Measurements from ENCODE around the gene CTSE. TPM values are rescaled to one million over a fixed set of nuclear protein-coding genes. Genes with fewer than 3 reads are reported as not detected.

The CTSE gene
- polyA plus RNA-seq (0.26 to 0.68 TPM (median 0.33 TPM) in 3 replicates), polyA minus RNA-seq (0.16 to 0.53 TPM (median 0.43 TPM) in 3 replicates)
- polyA plus RNA-seq (2011; ENCODE audit: low read depth) = not detected
- polyA plus RNA-seq (2011; cell fraction: cytosol; rRNA removed) = 0.30 and 0.42 TPM in 2 replicates
- polyA plus RNA-seq (2011; cell fraction: nucleus; rRNA removed) = 0.16 and 0.19 TPM in 2 replicates
- polyA plus RNA-seq (2012; ENCODE audit: low replicate concordance) = 0.62 TPM in 1 of 2 replicates, not detected in the other
- not detected for polyA minus RNA-seq (2011; cell fraction: cytosol; rRNA and poly(A)+ RNA removed)
- not detected in 2 replicates for polyA minus RNA-seq (2011; cell fraction: nucleus; rRNA and poly(A)+ RNA removed)

DNA sequence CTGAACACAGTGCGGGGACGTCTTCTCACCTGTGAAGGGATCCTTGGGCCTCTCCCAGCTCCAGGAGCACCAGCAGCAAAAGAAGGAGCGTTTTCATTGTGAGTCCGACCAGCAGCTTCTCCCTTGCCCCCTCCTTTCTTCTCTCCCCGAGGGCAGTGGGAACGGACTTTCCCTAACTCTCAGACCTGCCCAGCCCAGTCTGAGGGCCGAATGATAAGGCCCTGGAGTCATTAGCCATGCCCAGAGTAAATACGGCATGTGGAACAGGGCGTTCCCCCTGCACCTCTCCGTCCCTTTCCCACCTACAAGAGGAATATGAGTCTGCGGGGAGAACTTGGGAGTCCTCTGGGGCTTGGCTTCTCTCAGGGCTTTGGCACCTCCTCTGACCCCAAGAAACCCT, at the start of gene CTSE:
TSS of gene CTSE (minus strand) at position 201 of the 400 bp plus-strand sequence. CDS start at position 97, 104 bp downstream.
- dilution Hi-C loops (cut with MboI; ENCODE audit: extremely low pct_ligation_motif_present, low sequenced_read_pairs) = no loop called here
- Histone ChIP-seq H3K27me3 (ENCODE audit: control insufficient read depth, extremely low read depth, insufficient read depth, low read length) (no peaks in the 10 kb centered on the region), H3K9me1 (ENCODE audit: control insufficient read depth, extremely low read depth, insufficient read depth, low read length) (no peaks in the 10 kb centered on the region), H3K79me2 (ENCODE audit: control insufficient read depth, insufficient read depth, low read length) (no peaks in the 10 kb centered on the region), H3K4me2 (ENCODE audit: control insufficient read depth, extremely low read depth, insufficient read depth, low read depth, low read length) (no peak within 1 kb of the TSS), H3K9ac (ENCODE audit: control insufficient read depth, extremely low read depth, insufficient read depth, low read length) (no peak within 1 kb of the TSS), H3K36me3 (ENCODE audit: control insufficient read depth in 2 of 2, extremely low read depth in 1 of 2, insufficient read depth in 2 of 2, low read length in 2 of 2) (no peaks in the 10 kb centered on the region), H3K4me1 (ENCODE audit: control insufficient read depth, extremely low read depth, insufficient read depth, low read length) (peaks cover 26% of the 10 kb centered on the region), H3K4me3 (ENCODE audit: control insufficient read depth in 2 of 3, extremely low read depth in 1 of 3, insufficient read depth in 2 of 3, low read depth in 1 of 3, low read length in 3 of 3) (no peak within 1 kb of the TSS), H4K20me1 (ENCODE audit: control insufficient read depth, extremely low read depth, insufficient read depth, low read length) (no peaks in the 10 kb centered on the region), H3K9me3 (ENCODE audit: control insufficient read depth, low read depth, low read length) (no peaks in the 10 kb centered on the region), H2AFZ (ENCODE audit: control insufficient read depth, low read length) (no peak within 1 kb of the TSS), H3K27ac (ENCODE audit: control insufficient read depth, insufficient read depth, low read length) (no peak within 1 kb of the TSS)
- DNase-seq (ENCODE audit: low read depth, low spot score) (no peak), FAIRE-seq (no peak)
- TF ChIP-seq, protein P1, sequence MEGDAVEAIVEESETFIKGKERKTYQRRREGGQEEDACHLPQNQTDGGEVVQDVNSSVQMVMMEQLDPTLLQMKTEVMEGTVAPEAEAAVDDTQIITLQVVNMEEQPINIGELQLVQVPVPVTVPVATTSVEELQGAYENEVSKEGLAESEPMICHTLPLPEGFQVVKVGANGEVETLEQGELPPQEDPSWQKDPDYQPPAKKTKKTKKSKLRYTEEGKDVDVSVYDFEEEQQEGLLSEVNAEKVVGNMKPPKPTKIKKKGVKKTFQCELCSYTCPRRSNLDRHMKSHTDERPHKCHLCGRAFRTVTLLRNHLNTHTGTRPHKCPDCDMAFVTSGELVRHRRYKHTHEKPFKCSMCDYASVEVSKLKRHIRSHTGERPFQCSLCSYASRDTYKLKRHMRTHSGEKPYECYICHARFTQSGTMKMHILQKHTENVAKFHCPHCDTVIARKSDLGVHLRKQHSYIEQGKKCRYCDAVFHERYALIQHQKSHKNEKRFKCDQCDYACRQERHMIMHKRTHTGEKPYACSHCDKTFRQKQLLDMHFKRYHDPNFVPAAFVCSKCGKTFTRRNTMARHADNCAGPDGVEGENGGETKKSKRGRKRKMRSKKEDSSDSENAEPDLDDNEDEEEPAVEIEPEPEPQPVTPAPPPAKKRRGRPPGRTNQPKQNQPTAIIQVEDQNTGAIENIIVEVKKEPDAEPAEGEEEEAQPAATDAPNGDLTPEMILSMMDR (optimal IDR thresholded peaks at IDR 0.05 in 1 of 3, IDR thresholded peaks at IDR 0.05 in 1 of 3, conservative IDR thresholded peaks at IDR 0.05 in 1 of 3; ENCODE audit: extremely low read depth in 1 of 3, insufficient read depth in 2 of 3, low read length in 3 of 3) = no peak
- no peak for TF ChIP-seq EZH2 (IDR thresholded peaks at IDR 0.05; ENCODE audit: low read length)

DNA sequence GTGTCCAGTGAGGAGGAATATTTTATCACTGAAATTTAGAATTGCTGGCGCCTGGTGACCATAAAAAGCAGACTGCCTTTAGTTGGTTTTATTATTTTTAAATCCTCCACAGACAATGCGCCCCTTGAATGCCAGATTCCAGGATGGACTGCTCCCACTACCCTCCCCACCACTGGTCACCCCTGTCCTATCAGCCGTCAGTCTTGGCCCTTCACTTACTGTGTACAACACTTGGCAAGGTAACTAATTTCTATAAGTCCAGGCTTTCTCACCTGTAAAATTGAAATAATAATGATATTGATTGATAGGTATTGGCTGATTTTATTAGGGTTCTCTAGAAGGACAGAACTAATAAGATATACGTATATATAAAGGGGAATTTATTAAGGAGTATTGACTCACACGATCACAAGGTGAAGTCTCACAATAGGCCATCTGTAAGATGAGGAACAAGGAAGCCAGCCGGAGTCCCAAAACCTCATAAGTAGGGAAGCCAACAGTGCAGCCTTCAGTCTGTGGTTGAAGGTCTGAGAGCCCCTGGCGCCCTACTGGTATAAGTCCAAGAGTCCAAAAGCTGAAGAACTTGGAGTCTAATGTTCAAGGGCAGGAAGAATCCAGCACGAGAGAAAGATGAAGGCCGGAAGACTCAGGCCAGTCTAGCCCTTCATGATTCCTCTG, 47.1 kb upstream of the CTSE start:
- dilution Hi-C loops (cut with MboI; ENCODE audit: extremely low pct_ligation_motif_present, low sequenced_read_pairs) = no loop called here
- DNase-seq (ENCODE audit: low read depth, low spot score) = no peak

More for the DNA sequence above, 47.1 kb upstream of the CTSE start:
- Histone ChIP-seq H3K9ac (ENCODE audit: control insufficient read depth, extremely low read depth, insufficient read depth, low read length) (no peak overlapping the region), H3K79me2 (ENCODE audit: control insufficient read depth, insufficient read depth, low read length) (no peaks in the 10 kb centered on the region), H3K4me1 (ENCODE audit: control insufficient read depth, extremely low read depth, insufficient read depth, low read length) (no peaks in the 10 kb centered on the region), H3K27ac (ENCODE audit: control insufficient read depth, insufficient read depth, low read length) (no peak overlapping the region), H3K4me2 (ENCODE audit: control insufficient read depth, extremely low read depth, insufficient read depth, low read depth, low read length) (no peak overlapping the region), H2AFZ (ENCODE audit: control insufficient read depth, low read length) (no peak overlapping the region), H3K9me3 (ENCODE audit: control insufficient read depth, low read depth, low read length) (no peaks in the 10 kb centered on the region), H4K20me1 (ENCODE audit: control insufficient read depth, extremely low read depth, insufficient read depth, low read length) (no peaks in the 10 kb centered on the region), H3K4me3 (ENCODE audit: control insufficient read depth in 2 of 3, extremely low read depth in 1 of 3, insufficient read depth in 2 of 3, low read depth in 1 of 3, low read length in 3 of 3) (no peak overlapping the region), H3K36me3 (ENCODE audit: control insufficient read depth in 2 of 2, extremely low read depth in 1 of 2, insufficient read depth in 2 of 2, low read length in 2 of 2) (no peaks in the 10 kb centered on the region), H3K27me3 (ENCODE audit: control insufficient read depth, extremely low read depth, insufficient read depth, low read length) (no peaks in the 10 kb centered on the region), H3K9me1 (ENCODE audit: control insufficient read depth, extremely low read depth, insufficient read depth, low read length) (no peaks in the 10 kb centered on the region)
- TF ChIP-seq, protein P1 (optimal IDR thresholded peaks at IDR 0.05 in 1 of 3, IDR thresholded peaks at IDR 0.05 in 1 of 3, conservative IDR thresholded peaks at IDR 0.05 in 1 of 3; ENCODE audit: extremely low read depth in 1 of 3, insufficient read depth in 2 of 3, low read length in 3 of 3) = no peak
- no peak for TF ChIP-seq EZH2 (IDR thresholded peaks at IDR 0.05; ENCODE audit: low read length)
- FAIRE-seq = no peak
